Fibroblast of lung (primary cell): ENCODE results near the gene TES. TPM values are rescaled to one million over a fixed set of nuclear protein-coding genes. Genes with fewer than 3 reads are reported as not detected.
"Not testable (repeated sequence)": the region's sequence is repeated elsewhere in the genome, so short reads cannot be mapped to it uniquely, and the experiment has no call there.

Experiments
- DNase-seq, 2 donors: peaks; one replicate each; pipeline versions ENCODE4 v3.0.0 to v3.0.0-alpha.2; 2010; ENCODE audit warnings: low read depth in 2 of 2
- H2AFZ ChIP-seq: 2 replicates; pipeline ENCODE4 v1.5.1; 2012; ENCODE audit warnings: low read length, control low read depth, inconsistent platforms
- H3K27ac ChIP-seq: 2 replicates; pipeline ENCODE4 v1.5.1; 2011; ENCODE audit warnings: low read length, control low read depth; ENCODE audit not compliant: insufficient read depth
- H3K27me3 ChIP-seq: 2 replicates; pipeline ENCODE4 v1.5.1; 2011; ENCODE audit warnings: mild to moderate bottlenecking, low read length; ENCODE audit not compliant: control insufficient read depth, insufficient read depth
- H3K36me3 ChIP-seq: 2 replicates; pipeline ENCODE4 v1.5.1; 2011; ENCODE audit warnings: low read length; ENCODE audit not compliant: control insufficient read depth, insufficient read depth
- H3K4me1 ChIP-seq: 2 replicates; pipeline ENCODE4 v1.5.1; 2011; ENCODE audit warnings: low read length; ENCODE audit not compliant: control insufficient read depth, insufficient read depth; ENCODE audit errors: extremely low read depth
- H3K4me2 ChIP-seq: 2 replicates; pipeline ENCODE4 v1.5.1; 2011; ENCODE audit warnings: low read length, control low read depth; ENCODE audit not compliant: insufficient read depth; ENCODE audit errors: extremely low read depth
- H3K4me3 ChIP-seq, 4 experiments: fragments of 200-600 bp in 1 of 4; sonication (generic) in 1 of 4; replicated peaks in 1 of 4; 2 replicates each; pipeline ENCODE4 v1.5.1; 2011 to 2016; ENCODE audit warnings: low read length in 4 of 4, low read depth in 3 of 4, mild to moderate bottlenecking in 3 of 4, control low read depth in 2 of 4, inconsistent platforms in 1 of 4, mixed read lengths in 1 of 4; ENCODE audit not compliant: insufficient read depth in 1 of 4; ENCODE audit errors: control extremely low read depth in 1 of 4
- H3K79me2 ChIP-seq: 2 replicates; pipeline ENCODE4 v1.5.1; 2012; ENCODE audit warnings: mild to moderate bottlenecking, low read length, inconsistent platforms; ENCODE audit not compliant: control insufficient read depth, insufficient read depth
- H3K9ac ChIP-seq: 2 replicates; pipeline ENCODE4 v1.5.1; 2011; ENCODE audit warnings: mild to moderate bottlenecking, low read length, control low read depth; ENCODE audit not compliant: insufficient read depth
- H3K9me3 ChIP-seq: 2 replicates; pipeline ENCODE4 v1.5.1; 2012; ENCODE audit warnings: low read depth, low read length; ENCODE audit not compliant: control insufficient read depth, insufficient read depth
- H4K20me1 ChIP-seq: 2 replicates; pipeline ENCODE4 v1.5.1; 2011; ENCODE audit warnings: low read length; ENCODE audit not compliant: control insufficient read depth, insufficient read depth; ENCODE audit errors: extremely low read depth
- EZH2 ChIP-seq: IDR thresholded peaks from 2 replicates; pipeline ENCODE4 v1.5.1; 2012; ENCODE audit warnings: low read length, control low read depth, mild to moderate bottlenecking; ENCODE audit errors: missing control alignments
- polyA plus RNA-seq, 2 donors: library from polyadenylated mRNA; depleted of rRNA in 1 of 2; stranded (reverse) in 1 of 2; unstranded in 1 of 2; fragments of >200 nt; gene quantifications; 2 replicates each; pipeline ENCODE4 v1.2.1, GENCODE V29; 2011 to 2012; ENCODE audit warnings: missing spikeins in 1 of 2
- total RNA-seq: library from RNA; depleted of rRNA; stranded (reverse); fragments of >200 nt; gene quantifications from 2 replicates; pipeline ENCODE4 v1.2.1, GENCODE V29; 2014
- TF ChIP-seq, protein P1 (sequence below), 2 donors: IDR thresholded peaks in 1 of 2; conservative IDR thresholded peaks in 1 of 2; 1 replicate in 1 of 2; 2 replicates in 1 of 2; pipeline ENCODE4 v1.5.1; 2011 to 2012; ENCODE audit warnings: low read length in 2 of 2, control low read depth in 1 of 2, inconsistent platforms in 1 of 2, low read depth in 1 of 2, mild to moderate bottlenecking in 1 of 2

Gene TES
- total and polyA plus RNA-seq, 2 donors (not counting 1 experiment from before 2014, with no cell fraction given): 17.7 to 64.1 TPM

DNA sequence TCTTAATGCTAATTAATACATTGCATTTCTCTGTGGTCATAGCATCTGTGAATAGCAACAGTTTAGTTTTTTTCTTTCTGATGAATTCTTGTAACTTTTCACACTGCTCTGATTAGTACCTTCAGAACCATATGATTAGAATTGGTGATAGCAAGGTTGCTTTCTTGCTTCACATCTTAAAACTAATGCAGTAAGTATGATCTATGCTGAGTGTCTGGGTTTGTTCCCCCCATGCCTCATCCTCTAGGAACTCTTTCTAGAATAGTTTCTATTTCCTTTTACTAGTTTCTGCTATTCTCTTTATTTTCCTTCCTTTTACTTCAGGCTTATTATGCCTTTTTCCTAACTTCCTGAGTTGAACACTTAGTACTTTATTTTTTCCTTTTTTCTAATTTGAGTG lies 32.4 kb downstream of the TES start:
- no peaks in the 10 kb centered on the region for H3K4me1 ChIP-seq
- H3K9me3 ChIP-seq: no peaks in the 10 kb centered on the region
- H3K4me2 ChIP-seq: no peak overlapping the region
- H3K27me3 ChIP-seq: no peaks in the 10 kb centered on the region
- no peak overlapping the region for H3K4me3 ChIP-seq
- no peak overlapping the region for H3K27ac ChIP-seq
- no peak overlapping the region for H3K9ac ChIP-seq
- TF ChIP-seq, protein P1, sequence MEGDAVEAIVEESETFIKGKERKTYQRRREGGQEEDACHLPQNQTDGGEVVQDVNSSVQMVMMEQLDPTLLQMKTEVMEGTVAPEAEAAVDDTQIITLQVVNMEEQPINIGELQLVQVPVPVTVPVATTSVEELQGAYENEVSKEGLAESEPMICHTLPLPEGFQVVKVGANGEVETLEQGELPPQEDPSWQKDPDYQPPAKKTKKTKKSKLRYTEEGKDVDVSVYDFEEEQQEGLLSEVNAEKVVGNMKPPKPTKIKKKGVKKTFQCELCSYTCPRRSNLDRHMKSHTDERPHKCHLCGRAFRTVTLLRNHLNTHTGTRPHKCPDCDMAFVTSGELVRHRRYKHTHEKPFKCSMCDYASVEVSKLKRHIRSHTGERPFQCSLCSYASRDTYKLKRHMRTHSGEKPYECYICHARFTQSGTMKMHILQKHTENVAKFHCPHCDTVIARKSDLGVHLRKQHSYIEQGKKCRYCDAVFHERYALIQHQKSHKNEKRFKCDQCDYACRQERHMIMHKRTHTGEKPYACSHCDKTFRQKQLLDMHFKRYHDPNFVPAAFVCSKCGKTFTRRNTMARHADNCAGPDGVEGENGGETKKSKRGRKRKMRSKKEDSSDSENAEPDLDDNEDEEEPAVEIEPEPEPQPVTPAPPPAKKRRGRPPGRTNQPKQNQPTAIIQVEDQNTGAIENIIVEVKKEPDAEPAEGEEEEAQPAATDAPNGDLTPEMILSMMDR (conservative IDR thresholded peaks at IDR 0.05 in 1 of 2, IDR thresholded peaks at IDR 0.05 in 1 of 2; ENCODE audit: low read depth in 1 of 2, low read length in 2 of 2): no peak
- TF ChIP-seq EZH2: no peak
- H4K20me1 ChIP-seq: no peaks in the 10 kb centered on the region
- DNase-seq: no peak
- H2AFZ ChIP-seq: no peak overlapping the region
- no peaks in the 10 kb centered on the region for H3K79me2 ChIP-seq
- no peaks in the 10 kb centered on the region for H3K36me3 ChIP-seq

DNA sequence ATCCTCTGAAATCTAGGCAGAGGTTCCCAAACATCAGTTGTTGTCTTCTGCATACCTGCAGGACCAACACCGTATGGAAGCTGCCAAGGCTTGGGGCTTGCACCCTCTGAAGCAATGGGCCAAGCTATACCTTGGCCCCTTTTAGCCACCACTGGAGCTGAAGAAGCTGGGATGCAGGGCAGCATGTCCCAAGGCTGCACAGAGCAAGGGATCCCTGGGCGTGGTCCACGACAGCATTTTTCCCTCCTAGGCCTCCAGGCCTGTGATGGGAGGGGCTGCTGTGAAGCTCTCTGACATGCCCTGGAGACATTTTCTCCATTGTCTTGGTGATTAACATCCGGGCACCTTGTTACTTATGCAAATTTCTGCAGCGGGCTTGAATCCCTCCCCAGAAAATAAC lies 34.5 kb downstream of the TES start:
- not testable (repeated sequence) for H3K79me2 ChIP-seq, DNase-seq, H3K36me3 ChIP-seq

GRCh38 chr7:116246357-116246756 lies 36.0 kb downstream of the TES start:
- no peaks in the 10 kb centered on the region for H3K4me1 ChIP-seq
- H3K36me3 ChIP-seq: no peaks in the 10 kb centered on the region
- H3K27ac ChIP-seq: no peak overlapping the region
- no peak overlapping the region for H3K4me2 ChIP-seq
- H3K79me2 ChIP-seq: no peaks in the 10 kb centered on the region
- H3K9ac ChIP-seq: no peak overlapping the region
- H4K20me1 ChIP-seq: no peaks in the 10 kb centered on the region
- no peak overlapping the region for H3K4me3 ChIP-seq
- no peak overlapping the region for H2AFZ ChIP-seq
- no peak for TF ChIP-seq EZH2
- TF ChIP-seq, protein P1 (conservative IDR thresholded peaks at IDR 0.05 in 1 of 2, IDR thresholded peaks at IDR 0.05 in 1 of 2; ENCODE audit: low read depth in 1 of 2, low read length in 2 of 2): no peak
- no peak for DNase-seq
- no peaks in the 10 kb centered on the region for H3K9me3 ChIP-seq
- H3K27me3 ChIP-seq: no peaks in the 10 kb centered on the region

More for the DNA sequence above, 34.5 kb downstream of the TES start:
- H3K9ac ChIP-seq, H3K27ac ChIP-seq, H3K9me3 ChIP-seq, H2AFZ ChIP-seq, H3K4me3 ChIP-seq, H3K4me2 ChIP-seq, H4K20me1 ChIP-seq, H3K4me1 ChIP-seq, H3K27me3 ChIP-seq: not testable (repeated sequence)
